Measurements from ENCODE around the gene BMPR1B.
"Not testable (repeated sequence)": the region's sequence is repeated elsewhere in the genome, so short reads cannot be mapped to it uniquely, and the experiment has no call there.

BMPR1B gene

DNA sequence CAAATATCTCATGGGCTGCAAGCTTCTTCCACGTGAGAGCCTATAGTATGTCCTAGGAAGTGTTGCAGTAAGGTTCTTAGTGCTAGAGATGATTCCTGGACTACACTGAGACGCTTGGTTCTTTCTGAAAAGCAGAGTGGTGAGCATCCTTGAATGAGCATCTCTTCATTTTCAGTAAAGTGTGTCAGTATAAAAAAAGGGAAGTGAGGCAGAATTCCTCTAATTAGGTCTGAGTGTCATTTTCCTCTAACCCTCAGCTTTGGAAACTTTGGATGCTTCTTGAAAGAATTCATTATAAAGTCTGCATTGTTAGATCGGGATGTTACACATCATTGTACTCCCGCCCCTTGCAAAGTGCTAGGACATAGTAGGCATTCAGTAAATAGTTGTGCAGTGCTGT, 5.2 kb downstream of the BMPR1B start:
- no peak for DNase-seq (ENCODE audit: low spot score)

DNA sequence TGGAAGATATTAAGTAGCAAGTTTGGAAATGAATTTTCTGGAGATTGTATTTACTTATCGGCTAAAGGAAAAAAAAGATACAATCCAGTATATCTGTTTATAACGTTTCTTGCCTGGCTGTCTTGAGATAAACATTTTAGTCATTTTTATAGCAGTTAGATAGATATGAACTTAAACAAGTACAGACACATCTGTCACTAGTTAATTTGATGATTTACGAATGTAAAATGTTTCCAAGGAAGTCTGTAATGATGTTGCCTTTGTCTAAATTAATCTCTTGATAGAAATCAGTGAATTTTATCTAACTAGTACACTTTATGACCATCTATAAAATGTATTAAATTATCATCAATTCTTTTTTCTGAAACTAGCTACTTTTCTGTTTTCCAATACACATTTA, 5.7 kb downstream of the BMPR1B start:
- no peak for DNase-seq (ENCODE audit: low spot score)

DNA sequence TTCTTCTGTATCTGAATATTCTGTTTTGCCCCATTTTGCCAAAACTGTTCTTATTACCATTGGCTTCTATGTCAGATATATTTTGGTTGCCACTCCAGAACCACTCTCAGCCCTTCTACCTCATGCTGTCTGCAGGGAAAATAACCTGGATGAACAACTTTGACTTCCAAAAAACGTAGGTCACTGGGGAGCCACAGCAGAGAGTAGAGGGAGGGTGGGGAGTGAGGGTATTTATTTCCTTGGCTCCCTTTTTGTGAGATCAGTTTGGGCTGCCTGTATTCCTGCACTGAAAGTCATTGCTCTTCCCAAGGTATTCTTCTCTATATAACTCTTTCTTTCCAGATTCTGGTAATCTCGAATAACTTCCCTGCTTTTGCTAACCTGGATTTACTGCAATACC, 6.3 kb downstream of the BMPR1B start:
- DNase-seq (ENCODE audit: low spot score): no peak

DNA sequence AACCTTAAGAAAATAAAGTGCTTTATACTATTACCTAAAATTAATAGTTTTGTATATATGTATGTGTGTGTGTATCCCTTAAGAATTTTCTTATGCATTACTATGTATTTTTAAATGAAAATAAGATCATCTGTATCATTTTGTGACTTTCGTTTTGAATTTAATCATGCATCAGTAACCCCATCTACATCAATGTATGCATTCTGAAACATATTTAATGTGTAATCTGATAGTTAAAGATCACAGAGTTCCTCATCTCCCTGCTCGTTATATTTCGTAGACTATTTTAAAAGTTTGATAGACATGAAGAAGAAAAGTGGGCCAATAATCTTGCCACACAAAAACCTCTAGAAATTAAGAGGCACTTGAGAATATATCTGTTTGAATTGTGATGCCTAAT, 7.4 kb downstream of the BMPR1B start:
- DNase-seq (ENCODE audit: low spot score): no peak

DNA sequence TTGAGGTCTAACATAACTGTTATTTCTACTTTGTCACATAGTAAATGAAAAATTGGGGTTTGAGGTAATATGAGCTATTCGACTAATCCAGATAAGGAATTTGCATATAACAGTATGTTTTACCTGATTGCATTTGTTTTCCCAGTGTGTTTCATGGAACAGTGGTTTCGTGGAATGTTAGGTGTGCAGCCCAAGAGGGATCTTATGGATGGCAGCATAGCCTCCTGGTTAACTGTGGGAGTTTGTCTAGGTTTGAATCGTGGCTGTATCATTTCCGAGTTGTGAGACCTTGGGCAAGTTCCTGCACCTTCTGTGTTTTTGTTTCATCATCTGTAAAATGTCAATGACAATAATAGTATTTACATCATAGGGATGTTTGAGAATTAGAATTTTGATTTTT, 7.9 kb downstream of the BMPR1B start:
- DNase-seq (ENCODE audit: low spot score): peak; percentile 13

DNA sequence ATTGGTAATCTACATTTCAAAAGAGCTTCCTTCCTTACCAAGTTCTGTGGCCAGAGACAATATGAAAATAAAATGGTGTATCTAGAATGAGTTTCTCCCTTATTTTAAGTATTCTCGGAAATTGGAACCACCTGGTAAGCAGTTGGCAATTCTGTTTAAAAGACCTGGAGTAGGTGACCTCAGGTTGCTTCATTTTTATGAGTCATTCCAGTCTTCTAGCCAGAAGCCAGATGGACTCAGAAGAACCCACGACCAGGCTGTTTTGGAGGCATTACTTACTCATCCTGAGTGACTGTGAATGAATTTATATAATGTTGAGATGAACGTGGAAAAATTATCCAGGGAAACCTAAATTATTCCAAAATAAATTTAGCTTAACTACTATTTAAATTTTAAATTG, 9.1 kb downstream of the BMPR1B start:
- no peak for DNase-seq (ENCODE audit: low spot score)

DNA sequence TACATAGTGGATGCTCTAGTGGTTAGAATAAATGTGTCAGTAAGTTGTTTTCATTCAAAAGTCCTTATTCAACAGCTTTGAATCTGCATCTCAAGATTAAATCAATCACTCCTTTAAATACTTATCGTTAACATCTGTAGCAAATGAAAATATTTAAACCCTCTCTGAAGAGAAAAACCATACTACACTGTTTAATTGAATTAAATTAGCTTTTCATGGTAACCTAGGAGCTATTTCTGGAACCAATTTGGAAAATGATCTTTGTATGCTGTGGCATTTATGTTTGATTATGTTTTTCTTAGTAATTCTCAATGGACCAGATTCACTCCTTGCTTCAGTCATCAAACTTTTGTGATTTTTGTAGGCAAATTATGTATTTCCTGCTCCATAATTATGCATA, 9.7 kb downstream of the BMPR1B start:
- no peak for DNase-seq (ENCODE audit: low spot score)

DNA sequence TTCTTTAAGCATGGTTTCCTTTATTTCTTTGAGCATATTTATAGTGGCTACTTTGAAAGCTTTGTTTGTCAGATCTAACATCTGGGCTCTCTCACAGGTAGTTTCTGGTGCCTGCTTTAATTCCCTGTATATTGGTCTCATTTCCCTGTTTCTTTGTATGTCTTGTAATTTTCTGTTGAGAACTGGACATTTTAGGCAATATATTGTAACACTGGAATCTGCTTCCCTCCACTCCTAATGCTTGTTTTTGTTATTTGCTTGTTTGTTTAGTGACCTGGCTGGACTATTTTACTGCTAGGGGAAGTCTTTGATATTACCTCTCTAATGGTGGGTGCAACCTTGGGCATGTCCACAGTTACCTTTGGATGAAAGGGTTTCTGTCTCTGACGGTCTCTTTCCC, 25.0 kb downstream of the BMPR1B start:
- no peak for DNase-seq (ENCODE audit: low spot score)

DNA sequence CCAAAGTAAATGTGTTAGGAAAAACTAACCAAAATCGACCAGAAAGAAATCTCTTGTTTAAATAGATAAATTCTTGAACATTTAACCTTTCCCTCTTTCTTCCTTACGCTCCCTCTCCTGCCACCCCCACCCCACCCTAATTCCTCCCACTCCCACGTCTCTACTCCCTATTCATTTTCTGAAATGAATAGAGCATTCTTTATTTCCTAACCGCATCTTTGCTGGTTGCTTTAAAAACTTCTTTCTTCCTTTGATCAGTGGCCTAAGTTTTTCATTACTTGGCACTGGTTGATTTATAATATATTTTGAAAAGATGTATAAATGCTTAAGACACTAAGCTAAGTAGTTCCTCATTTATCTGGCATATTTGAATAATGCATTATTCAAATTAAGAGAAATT, 33.9 kb downstream of the BMPR1B start:
- DNase-seq (ENCODE audit: low spot score): no peak

DNA sequence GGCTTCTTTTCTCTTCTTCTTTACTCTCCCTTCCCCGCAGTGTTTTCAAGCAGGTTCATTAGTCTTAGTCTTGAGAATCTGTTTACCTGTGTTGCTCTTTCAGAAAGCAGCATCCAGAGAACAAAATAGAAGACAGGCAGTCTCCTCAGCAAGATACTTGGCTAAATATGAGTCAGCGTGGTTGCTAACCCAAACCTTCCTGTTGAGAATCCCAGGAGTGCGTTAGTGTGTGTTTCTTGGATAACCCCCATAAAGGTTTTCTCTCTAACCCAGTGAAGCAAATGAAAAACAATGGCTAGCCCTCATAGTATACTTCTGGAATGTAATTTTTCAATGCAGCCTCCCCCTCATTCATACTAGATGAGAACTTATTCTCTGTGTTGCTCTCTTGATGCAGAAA, 41.1 kb downstream of the BMPR1B start:
- DNase-seq (ENCODE audit: low spot score): no peak

DNA sequence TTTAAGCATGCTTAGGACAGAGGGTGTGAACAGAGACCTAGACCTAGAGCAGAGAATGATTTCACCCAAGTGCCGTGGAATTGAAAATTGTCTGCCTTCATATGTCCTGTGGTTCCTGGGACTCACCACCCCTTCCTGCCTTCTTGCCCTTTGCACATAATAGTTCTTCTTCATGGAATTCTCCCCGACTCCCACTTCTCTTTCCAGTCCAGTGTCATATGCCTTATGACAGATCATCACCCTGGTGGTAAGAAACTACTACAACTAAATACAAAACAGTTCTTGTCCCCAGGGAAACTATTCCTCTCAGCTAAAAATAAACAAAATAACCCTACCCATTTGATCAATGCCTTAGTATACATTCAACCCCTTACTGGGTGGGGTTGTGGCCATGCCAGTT, 43.3 kb downstream of the BMPR1B start:
- no peak for DNase-seq (ENCODE audit: low spot score)

DNA sequence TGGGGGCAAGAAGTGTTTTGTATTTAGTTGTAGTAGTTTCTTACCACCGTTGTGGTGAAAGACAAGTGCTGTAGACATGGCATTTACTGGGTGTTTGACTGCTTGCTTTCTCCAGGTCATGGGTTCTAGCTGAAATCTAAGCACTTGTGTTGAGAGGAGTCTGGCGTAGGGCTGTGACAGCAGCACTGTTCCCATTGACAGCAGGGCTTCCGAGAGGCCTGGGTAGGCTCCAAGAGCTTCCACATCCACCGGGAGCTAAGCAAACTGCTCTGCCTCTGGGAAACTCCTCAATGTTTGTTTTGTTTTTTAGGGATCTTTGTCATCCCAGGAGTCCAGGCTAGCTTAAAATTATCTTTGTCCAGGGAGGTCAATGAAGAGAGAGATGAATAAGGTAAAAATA, 44.3 kb downstream of the BMPR1B start:
- no peak for DNase-seq (ENCODE audit: low spot score)

DNA sequence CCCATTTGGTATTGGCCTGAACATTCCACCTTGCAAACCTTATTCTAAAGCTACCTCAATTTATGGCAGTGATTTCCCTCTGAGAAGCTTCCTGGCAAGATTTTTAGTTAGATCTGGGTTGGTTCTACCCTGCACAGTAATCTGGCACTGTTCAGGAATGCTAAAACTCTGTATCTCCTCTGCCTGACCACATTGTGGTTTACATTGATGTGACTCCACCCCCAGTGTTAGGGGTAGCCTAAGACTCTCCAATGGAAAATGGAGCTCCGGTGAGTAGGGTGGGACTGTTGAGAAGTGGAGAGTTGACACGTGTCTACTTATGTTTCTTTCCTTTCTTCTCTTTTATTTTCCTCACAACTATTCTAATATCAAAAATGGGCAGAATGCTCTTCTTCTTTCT, 45.4 kb downstream of the BMPR1B start:
- DNase-seq (ENCODE audit: low spot score): no peak

DNA sequence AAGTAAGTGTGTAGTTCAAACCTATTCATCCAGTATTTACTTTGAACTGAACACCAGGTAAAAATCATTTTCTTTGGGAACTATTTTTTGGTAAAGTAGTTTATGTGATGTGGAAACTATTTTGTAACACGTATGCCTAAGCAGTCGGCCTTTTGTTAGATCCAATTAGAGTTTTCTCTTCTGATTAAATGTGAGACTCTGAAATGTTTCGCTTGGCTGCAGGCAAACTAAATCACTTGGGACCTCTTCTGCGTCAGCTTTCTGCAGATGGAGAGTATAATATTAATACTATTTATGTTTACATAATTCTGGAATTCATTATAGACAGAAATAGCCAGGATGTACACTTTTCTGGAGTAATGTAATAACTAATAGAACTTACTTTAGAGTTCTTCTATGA, 46.9 kb downstream of the BMPR1B start:
- DNase-seq (ENCODE audit: low spot score): no peak

DNA sequence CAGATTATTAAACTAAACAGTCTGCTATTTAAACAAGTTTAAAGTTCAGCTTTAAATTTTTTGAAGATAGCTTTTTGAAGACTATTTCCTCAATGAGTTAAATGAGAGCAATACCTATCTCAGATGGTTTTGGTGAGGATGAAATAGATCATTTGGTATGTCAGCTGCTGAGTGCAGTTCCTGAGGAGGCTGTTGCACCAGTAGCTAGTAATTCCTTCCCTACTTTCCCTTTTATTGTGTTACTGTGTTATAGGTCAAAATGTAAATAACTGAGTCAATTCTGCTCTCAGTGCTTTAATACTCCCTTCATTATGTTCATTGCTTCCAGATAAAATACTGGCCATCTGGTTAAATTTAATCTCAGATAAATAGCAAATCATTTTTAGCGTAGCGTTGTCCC, 48.6 kb downstream of the BMPR1B start:
- DNase-seq (ENCODE audit: low spot score): no peak

DNA sequence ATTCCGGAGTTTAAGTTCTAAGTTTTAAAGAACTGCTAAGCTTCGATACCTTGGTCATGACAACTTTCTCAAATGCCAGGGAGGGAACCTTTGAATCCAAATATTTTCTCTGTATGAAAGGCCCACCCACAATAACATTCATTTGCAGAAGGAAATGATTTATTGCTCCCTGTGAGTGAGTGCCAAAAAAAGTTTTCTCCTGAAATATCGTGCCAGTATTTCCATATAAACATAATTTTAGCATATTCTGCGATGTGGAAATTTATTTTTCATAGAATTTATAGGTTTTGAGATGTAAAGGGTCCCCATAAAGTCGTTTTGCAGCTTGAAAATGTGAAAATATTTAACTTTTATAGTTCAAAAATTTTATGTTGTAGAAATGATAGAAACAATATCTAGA, 53.9 kb downstream of the BMPR1B start:
- DNase-seq (ENCODE audit: low spot score): no peak

DNA sequence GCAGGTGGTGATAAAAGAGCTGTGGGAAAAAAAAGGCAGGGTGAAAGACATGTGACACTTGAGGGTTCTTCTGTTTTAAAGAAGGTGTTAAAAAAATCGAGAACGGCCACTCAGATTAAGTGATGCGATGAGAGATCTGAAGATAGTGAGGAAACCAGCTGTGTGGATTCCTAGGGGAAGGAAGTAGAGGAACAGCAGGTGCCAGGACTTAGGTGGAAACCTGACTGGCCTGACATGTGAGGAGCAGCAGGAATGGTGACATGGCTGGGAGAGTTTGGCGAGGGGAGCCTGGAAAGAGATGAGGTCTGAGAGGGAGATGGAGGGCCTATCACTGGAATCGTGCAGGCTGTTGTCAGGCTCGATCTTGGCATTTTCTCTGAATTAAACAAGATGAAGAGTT, 55.5 kb downstream of the BMPR1B start:
- no peak for DNase-seq (ENCODE audit: low spot score)

DNA sequence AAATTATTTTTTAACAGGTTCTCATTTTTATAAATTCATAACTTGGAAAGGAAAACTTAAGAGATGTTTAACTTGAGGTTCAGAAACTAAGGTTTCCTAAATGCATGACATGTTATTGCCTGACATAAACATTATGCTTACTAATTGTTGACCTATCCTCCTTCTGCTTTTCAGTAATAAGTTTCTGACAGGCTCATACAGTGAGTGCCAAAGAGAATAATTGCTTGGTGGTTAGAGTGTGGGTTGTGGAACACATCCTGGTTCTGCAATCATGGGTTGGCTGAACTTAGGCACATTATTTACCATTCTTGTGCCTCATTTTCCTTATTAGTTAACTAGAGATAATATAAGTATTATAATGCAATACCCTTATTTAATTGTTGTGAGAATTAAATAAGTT, 56.5 kb downstream of the BMPR1B start:
- no peak for DNase-seq (ENCODE audit: low spot score)

DNA sequence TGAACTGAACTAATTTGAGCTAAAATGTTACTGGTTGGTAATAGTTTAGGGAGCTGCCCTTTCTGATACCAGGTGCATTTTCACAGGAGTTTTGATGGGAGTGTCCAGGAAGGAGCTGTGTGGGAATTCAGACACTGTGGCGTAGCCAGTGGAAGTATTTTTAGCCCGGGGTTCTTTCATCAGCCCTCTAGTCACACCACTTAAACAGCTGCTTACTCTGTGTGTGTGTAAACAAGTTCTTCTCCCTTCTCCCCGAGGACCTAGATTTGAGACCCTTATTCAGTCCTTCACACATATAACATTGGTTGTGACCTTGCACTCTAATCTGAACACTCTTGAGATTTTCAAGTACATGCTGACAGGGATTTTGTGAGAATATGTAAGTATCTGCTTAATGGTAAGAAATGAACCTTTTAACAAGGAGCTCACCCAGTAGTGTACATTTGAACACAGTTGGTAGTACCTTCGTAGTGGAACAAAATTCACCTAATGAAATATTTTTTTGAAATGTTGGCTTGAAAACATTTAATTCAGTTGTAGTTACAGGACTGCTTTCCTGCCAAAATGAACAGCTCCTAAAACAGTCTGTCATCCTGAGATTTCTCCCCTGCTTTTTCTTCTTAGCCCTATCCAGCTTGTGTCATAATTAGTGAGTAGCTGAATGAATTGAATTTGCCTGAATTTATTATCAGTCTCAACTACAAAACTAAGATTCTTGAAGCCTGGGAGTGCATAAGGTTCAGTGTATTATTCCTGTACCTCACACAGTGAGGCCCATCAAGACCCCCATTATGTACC, 61.8 kb downstream of the BMPR1B start:
- DNase-seq (ENCODE audit: low spot score): no peak

DNA sequence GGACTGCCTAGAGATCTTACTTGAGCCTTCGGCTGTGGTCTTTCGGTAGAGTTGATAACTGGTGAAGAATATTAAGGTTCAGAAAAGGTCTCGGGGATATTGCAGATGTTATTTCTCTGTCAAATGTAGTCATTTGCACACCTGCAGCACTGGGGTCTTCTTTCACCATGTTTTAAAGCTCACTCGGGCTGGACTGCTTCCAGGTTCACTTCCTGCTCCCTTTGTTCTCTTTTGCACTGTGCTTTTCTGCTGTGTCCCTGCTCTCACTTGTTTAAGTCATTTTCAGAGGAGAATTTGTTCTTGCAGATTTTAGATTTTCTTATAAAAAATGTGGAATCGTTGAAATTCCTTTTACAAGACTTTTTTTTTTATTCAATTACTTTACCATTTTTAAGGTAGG, 68.5 kb downstream of the BMPR1B start:
- no peak for DNase-seq (ENCODE audit: low spot score)

DNA sequence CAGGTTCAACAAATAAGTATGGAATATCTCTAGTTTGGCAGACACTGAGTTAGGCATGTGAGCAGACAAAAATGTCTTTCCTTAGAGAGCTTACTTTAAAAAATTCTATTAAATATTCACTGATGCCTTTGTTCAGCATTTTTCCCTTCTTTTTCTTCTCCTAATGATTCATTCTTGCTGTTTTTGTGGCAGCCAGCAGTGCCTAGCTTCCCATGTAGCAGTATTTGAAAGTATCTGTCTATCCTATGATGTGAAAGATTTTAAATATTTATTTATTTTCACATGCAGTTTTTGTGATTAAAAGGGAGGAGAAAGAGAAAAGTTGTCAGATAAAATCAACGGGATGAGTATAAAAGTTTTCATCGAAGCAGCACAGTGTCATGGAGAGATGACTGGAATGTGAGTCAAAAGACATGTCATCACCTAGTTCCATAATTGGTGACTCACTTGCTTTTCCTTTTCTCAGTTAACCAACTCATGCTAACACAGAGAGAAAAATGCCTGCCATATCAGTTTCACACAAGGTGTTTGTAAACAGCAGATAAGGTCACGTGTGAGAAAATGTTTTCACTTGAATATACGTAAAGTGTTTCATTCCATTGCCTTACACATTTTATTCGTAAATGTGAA, 69.8 kb downstream of the BMPR1B start:
- no peak for DNase-seq (ENCODE audit: low spot score)

DNA sequence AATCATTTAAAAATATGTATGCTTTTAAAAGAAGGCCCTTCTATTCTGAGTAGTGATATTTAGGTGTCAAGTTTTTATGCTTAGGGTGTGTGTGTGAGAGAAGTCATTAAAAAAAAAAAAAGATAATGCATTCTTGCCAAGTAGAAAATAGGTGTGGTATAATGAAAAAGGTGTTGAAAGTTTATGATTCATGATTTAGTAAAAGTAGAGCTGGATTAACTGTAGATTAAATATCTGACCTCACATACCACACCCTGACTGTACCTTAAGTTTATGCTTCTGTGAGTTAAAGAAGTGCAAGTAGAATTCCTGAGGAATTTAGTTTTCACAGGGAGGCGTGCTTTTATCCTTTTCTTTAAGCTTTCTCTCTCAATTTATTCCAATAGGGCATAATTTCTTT, 71.1 kb downstream of the BMPR1B start:
- DNase-seq (ENCODE audit: low spot score): no peak

DNA sequence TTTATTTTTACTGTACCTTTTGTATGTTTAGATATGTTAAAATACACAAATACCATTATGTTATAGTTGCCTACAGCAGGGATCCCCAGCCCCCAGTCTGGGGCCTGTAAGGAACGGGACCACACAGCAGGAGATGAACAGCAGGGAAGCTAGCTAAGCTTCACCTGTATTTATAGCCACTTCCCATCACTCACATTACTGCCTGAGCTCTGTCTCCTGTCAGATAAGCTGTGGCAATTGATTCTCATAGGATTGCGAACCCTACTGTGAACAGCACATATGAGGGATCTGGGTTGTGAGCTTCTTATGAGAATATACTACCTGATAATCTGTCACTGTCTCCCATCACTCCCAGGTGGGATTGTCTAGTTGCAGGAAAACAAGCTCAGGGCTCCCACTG, 73.9 kb downstream of the BMPR1B start:
- no peak for DNase-seq (ENCODE audit: low spot score)

DNA sequence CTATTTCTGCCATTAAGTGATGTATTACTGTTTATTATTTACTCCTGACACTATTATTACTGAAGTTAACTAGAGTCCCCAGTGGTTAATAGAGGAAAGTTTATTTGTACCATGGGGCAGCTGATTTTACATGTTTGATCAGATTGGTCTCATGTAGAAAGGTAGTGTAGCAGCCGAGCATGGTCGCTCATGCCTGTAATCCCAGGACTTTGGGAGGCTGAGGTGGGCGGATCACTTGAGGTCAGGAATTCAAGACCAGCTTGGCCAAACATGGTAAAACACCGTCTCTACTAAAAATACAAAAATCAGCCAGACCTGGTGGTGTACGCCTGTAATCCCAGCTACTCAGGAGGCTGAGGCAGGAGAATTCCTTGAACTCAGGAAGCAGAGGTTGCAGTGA, 74.6 kb downstream of the BMPR1B start:
- not testable (repeated sequence) for DNase-seq (ENCODE audit: low spot score)
